Umbilical cord (tissue), 2 donors: ENCODE results near the gene CTNNA2. TPM values are rescaled to one million over a fixed set of nuclear protein-coding genes. Genes with fewer than 3 reads are reported as not detected.

Experiments
- DNase-seq: peaks from one replicate; pipeline ENCODE4 v3.0.0-alpha.2; 2015; ENCODE audit warnings: low spot score
- total RNA-seq: library from RNA; depleted of rRNA; stranded (reverse); fragments of >200 nt; gene quantifications from one replicate; pipeline ENCODE4 v1.2.3, GENCODE V29; 2014; ENCODE audit warnings: low replicate concordance; ENCODE audit not compliant: insufficient read depth

The CTNNA2 gene
- total RNA-seq, 1 donor from 2014 or later: 0.96 TPM

DNA sequence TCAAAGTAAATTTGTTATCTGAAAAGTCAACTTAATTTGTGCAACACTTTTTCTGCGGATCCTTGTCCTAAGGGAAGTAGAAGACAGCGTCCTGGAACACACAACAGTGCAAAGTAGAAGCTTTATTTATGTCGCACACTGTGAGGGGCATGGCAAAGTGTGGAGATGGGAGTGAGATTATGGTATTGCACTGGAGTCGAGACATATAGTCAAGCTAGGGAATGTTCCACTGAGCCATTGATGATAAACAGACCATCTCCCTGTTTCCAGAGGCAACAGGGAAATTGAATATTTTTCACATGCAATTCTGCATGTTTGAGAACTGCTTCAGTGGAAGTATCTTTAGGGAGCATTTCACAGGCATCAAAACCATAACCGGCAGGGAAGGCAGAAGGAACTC is 745.5 kb downstream of the CTNNA2 start:
- DNase-seq: peak; percentile 54

DNA sequence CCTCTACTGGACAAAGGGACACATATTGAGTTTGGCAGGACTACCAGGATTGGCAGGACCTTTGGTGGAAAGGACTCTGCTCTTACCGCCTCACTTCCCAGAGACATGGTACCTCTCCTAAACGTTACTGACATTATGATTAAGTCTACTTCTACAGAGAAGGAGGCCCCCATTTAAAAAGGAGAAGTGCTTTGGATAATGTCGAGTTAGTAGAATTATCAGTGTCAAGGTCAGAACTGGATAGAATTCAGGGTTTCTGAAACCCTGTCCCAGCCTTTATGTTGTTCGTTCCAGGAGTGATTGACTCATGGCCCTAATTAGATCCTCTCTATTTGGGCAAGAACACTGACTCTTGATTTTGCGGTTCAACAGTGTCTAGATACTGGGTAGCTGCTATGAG is 745.9 kb downstream of the CTNNA2 start:
- no peak for DNase-seq

- DNase-seq: no peak
These were observed 746.4 kb downstream of the CTNNA2 start for GRCh38 chr2:80259292-80259691.

GRCh38 chr2:80266231-80266630 is 753.4 kb downstream of the CTNNA2 start:
- no peak for DNase-seq

DNA sequence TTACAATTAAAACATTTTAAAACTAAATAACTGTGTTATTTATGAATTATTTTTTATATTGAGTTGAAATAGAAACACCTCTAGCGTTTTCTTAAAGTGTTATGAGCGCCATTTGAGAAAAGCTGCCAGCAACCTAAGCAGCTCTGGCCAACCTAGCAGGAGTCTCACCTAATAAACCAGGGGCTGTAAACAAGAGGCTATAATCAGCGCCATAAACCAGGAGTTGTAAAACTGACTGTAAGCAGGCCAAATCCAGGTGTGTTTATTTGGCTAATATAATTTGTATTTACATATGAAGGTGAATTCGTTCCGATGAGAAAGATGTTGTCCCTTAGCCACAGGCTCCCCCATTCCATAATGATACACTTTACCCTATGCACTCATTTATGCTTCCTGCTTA is 757.0 kb downstream of the CTNNA2 start:
- DNase-seq: no peak

DNA sequence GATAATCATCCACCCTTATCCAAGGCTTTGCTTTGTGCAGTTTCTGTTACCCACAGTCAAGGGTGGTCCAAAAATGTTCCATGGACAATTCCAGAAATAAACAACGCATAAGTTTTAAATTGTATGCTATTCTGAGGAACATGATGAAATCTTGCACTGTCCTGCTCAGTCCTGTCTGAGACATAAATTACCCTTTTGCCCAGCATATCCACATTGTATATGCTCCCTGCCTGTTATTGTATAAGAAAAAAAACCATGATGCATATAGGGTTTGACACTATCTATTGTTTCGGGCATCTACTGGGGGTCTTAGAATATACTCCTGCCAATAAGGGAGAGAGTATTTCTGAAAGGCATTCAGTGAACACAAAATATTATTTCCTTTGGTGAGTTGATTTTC is 767.7 kb downstream of the CTNNA2 start:
- DNase-seq: no peak

DNA sequence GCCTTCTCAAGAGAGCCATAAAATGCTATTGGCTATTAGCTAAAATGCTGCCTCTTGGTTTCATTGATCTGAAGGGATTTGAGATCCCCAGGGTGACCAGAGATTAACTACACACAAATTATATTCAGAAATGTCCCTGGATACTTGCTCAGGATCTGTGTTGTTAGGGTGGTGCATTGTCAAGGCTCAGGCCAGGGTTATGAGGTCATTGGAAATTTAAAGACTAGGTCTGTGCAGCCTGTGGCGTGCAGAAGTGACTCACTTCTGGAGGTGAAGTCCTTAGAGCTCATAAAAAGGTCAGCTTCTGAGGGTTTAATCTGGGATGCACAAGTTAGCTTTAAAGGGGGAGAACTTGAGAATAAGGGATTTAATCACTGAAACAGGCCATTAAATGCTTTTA is 768.2 kb downstream of the CTNNA2 start:
- DNase-seq: peak; percentile 47

DNA sequence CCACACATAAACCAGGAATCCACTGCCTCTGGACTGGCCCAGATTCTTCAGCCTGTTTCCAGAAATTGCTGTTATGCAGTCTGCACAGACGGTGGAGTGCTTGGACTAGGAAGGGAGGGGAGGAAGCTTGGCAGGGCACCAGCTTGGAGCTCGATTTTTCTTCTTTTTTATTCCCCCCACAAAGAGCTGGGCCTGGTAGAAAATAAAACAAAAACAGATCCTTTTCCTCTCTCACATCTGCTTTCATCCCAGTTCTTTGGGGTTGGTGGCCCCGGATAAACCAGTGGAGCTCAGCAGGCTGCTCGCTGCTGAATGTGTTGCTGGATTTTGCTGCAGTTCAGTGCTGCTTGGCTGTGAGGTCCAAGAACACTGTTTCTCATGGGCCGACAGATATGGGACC is 775.7 kb downstream of the CTNNA2 start:
- peak; percentile 87 for DNase-seq

DNA sequence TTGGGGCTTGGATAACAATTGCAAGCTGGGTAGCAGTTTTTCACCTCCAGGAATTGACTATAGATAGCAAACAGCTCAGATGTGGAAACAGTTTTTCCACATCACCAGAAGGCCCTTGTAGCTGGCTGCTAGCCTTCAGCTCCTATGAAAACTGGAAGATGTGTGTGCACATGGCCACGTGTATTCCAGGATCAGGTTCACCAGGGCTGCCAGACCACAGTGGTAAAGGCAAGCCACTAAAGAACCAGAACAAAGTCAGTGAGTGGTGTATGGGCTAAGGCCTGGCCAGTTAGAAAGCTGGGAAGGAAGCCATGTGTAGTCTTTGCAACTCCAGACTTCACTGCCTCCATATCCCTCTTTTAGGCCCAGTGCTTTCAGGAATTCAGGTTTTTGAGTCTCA is 778.8 kb downstream of the CTNNA2 start:
- DNase-seq: no peak

GRCh38 chr2:80292474-80292873 is 779.6 kb downstream of the CTNNA2 start:
- DNase-seq: no peak

DNA sequence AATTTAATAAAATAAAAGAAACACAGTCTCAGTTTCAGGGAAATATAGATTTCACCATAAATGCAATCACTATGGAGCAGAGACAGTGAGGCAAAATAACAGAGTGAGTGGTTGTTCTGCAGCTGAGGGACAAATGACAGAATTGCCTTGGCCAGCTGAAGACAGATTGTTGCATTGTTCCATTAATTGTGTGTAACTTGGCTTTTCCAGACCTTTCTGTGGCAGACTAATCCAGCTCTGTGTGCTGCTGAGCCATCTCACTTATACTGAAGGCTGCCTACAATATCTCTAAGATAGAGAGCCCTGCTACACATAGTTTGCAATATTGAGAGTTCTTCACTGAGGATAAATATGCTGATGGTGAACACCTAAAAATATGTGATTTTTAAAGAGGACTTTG is 780.2 kb downstream of the CTNNA2 start:
- peak; percentile 26 for DNase-seq

DNA sequence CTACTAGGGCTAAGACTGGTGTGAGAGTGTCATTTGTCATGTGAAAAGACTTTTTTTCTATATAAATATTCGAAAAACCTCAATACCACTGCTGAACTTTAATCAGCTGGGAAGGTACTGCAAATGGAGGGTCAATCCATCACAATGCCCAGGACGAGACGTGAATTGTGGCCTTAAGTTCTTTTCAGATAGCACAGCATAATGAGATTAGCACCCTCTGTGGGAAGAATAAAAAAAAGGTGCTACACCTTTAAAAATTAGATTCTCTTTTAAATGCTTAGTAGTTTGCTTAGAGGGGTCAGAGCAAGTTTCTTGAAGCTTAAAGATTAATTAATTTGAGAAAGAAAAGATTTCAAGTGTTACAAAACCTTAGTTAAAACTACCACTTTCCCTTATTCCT is 786.1 kb downstream of the CTNNA2 start:
- no peak for DNase-seq

DNA sequence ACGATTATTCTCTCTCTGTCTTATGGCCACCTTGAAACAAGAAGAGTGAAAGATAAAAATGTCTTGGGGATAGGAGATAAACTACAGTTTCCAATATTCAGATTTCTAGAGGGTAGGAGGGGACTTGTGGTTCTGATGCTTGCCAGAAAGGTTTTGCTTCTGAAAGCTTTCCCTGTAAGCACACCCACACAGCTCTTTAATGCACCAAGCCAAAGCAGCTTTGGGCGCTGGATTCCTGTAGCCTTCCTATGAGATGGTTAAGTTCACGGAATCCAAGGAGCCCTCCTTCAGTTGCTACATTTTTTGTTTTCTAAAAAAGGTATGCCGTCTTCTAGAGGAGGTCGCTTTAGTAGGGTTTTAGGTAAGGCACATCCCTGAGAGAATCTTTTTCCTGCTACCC is 786.8 kb downstream of the CTNNA2 start:
- DNase-seq: no peak

DNA sequence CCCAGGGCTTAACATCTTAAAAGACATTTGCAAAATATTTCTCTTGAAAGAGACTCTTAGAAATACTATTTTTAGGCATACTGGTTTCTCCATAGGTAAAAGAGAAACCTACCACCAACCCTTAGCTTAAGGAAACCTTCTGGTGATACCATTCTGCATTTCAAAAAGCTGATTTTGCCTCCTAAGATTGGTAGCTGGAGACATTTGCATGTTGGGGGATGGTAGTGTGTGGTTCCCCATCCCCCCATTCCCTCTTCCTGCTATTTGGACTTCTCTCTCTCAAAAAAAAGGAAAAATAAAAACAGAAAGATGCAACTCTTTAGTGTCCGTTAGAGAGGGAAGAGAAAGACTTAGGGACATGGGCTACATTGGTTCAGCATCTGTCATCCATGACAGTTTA is 787.5 kb downstream of the CTNNA2 start:
- DNase-seq: no peak

- DNase-seq: no peak
These were observed 788.1 kb downstream of the CTNNA2 start for GRCh38 chr2:80300954-80301353.

DNA sequence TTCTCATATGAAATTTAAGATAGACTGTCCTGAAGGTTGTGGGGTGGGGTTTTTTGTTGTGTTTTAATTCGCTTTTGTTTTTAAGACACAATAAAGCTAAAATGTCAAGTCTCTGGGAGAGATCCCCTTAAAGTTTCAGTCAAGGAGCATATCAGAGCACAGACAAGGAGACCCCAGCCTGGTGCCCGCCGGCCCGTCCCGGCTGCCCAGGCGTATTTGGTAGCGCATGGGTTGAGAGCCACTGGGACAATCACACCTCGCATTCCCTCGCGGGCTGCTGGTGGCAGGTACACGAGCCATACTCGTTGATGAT is 789.1 kb downstream of the CTNNA2 start:
- DNase-seq: no peak

- no peak for DNase-seq
These were observed 789.6 kb downstream of the CTNNA2 start for GRCh38 chr2:80302314-80303005.

DNA sequence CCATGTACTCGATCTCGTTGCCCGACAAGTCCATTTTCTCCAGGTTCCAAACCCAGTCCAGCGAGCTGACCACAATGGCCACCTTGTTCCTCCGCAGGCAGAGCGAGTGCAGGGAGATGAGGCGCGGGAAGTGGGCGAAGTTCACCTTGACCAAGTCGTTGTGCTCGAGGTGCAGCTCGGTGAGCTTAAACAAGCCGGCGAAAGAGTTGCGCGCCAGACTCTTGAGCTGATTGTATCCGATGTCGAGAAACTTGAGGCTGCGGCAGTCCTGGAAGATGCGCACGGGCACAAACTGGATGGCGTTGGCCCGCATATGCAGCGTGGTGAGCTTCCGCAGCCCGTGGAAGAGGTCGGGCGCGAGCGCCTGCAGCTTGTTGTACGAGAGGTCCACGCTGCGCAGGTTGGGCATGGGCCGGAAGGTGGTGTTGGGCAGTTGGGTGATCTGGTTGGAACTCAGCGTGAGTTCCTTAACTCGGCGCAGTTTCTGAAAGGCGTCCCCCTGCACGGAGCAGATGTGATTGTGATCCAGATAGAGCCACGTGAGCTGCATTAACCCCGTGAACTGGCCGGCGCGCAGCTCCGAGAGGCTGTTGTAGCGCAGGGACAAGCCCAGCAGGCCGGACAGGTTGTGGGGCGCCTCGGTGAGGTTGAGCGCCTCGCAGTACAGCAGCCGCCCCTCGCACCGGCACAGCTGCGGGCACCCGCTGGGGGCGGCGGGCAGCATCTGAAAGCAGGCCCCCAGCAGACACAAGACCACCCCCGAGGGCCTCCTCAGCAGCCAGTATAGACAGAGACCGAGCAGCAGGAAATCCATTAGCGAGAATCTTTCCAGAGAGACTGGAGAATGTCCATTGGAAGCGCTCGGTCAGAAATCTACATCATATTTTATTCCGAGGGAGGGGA is 790.4 kb downstream of the CTNNA2 start:
- DNase-seq: peak; percentile 24

GRCh38 chr2:80303909-80304837 is 791.3 kb downstream of the CTNNA2 start, which contains the start of gene LRRTM1:
Gene LRRTM1, minus strand, starts transcription at chr2:80304752. Its CDS starts 933 bp downstream, at chr2:80303819.
- DNase-seq: peak; percentile 57

GRCh38 chr2:80311304-80311703 is 798.5 kb downstream of the CTNNA2 start:
- peak; percentile 33 for DNase-seq

DNA sequence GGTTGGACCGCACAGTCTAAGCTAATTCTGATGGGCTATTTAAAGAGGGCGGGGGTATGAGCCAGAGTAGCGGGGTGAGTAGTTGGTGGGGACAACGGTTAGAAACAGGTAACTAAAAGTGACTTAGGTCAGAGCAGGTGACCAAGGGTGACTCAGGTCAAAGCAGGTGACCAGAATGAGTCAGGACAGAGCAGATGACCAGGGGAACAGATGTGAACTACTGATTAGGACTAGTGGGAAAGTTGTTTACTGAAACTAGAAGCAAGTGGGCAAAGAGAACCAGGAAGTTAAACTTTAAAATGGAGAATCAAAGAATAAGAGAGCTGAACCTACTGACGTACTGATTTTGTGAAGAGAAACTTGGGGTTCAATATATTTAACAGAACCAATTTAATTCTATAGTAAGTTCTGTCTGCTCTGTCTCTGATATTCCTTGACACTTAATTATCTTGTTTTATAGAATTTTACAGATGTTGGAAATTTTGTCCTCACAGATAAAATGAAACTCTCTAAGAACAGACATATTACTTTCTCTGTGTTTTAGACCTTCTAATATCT is 799.5 kb downstream of the CTNNA2 start:
- no peak for DNase-seq
